ENCODE results near the gene GTF2H4.
"Not testable (repeated sequence)": the region's sequence is repeated elsewhere in the genome, so short reads cannot be mapped to it uniquely, and the experiment has no call there.

GTF2H4 gene

GRCh38 chr6:30924040-30924627, 16.1 kb downstream of the GTF2H4 start:
- not testable (repeated sequence) for H3K79me2 ChIP-seq (ENCODE audit: control insufficient read depth, insufficient read depth, low read length, poor library complexity); H3K4me1 ChIP-seq (ENCODE audit: control insufficient read depth in 1 of 2, insufficient read depth in 2 of 2, low read length in 2 of 2); H3K23ac ChIP-seq (ENCODE audit: low read length); H3K27ac ChIP-seq (ENCODE audit: low read depth, low read length); H2AFZ ChIP-seq (ENCODE audit: insufficient read depth, low read length, poor library complexity); H2BK5ac ChIP-seq (ENCODE audit: low read depth, low read length, poor library complexity); H4K8ac ChIP-seq (ENCODE audit: low read depth, low read length); H2BK12ac ChIP-seq (ENCODE audit: low read length); H4K12ac ChIP-seq (ENCODE audit: low read depth, low read length); H3K79me1 ChIP-seq (ENCODE audit: low read length); DNase-seq; H2BK120ac ChIP-seq (ENCODE audit: insufficient read depth, low read length, poor library complexity); H3K4me3 ChIP-seq (ENCODE audit: low read depth, low read length); H3K27me3 ChIP-seq (ENCODE audit: insufficient read depth, low read length); H3K18ac ChIP-seq (ENCODE audit: low read length); H3K14ac ChIP-seq (ENCODE audit: low read length); H3K4me2 ChIP-seq (ENCODE audit: low read length); H4K91ac ChIP-seq (ENCODE audit: low read depth, low read length); H3K4ac ChIP-seq (ENCODE audit: low read depth, low read length); H3K9me3 ChIP-seq (ENCODE audit: insufficient read depth, low read depth, low read length); H2AK5ac ChIP-seq (ENCODE audit: low read length); H3K9ac ChIP-seq (ENCODE audit: low read length)
- WGBS (ENCODE audit: extremely low coverage, insufficient coverage, insufficient read length) = no CpG with 5 or more reads among the region's 9 CpGs
- peaks cover 35 to 50% of the 10 kb centered on the region in 2 experiments for H3K36me3 ChIP-seq (ENCODE audit: control insufficient read depth in 1 of 2, insufficient read depth in 2 of 2, low read length in 2 of 2)

- Histone ChIP-seq H3K36me3 (ENCODE audit: control insufficient read depth in 1 of 2, insufficient read depth in 2 of 2, low read length in 2 of 2) (peaks cover 21 to 31% of the 10 kb centered on the region in 2 experiments), H2BK120ac (ENCODE audit: insufficient read depth, low read length, poor library complexity) (no peak overlapping the region), H3K18ac (ENCODE audit: low read length) (no peak overlapping the region), H3K9ac (ENCODE audit: low read length) (no peak overlapping the region), H3K23ac (ENCODE audit: low read length) (no peak overlapping the region), H3K4me3 (ENCODE audit: low read depth, low read length) (no peak overlapping the region), H3K4ac (ENCODE audit: low read depth, low read length) (no peak overlapping the region), H2BK12ac (ENCODE audit: low read length) (no peak overlapping the region), H3K27ac (ENCODE audit: low read depth, low read length) (no peak overlapping the region), H4K12ac (ENCODE audit: low read depth, low read length) (no peak overlapping the region), H3K79me2 (ENCODE audit: control insufficient read depth, insufficient read depth, low read length, poor library complexity) (no peaks in the 10 kb centered on the region), H3K4me1 (ENCODE audit: control insufficient read depth in 1 of 2, insufficient read depth in 2 of 2, low read length in 2 of 2) (peaks cover under 1 to 4% of the 10 kb centered on the region in 2 experiments), H3K9me3 (ENCODE audit: insufficient read depth, low read depth, low read length) (peaks cover 2% of the 10 kb centered on the region), H4K91ac (ENCODE audit: low read depth, low read length) (no peak overlapping the region), H3K4me2 (ENCODE audit: low read length) (no peak overlapping the region), H4K8ac (ENCODE audit: low read depth, low read length) (no peak overlapping the region), H2AK5ac (ENCODE audit: low read length) (no peak overlapping the region), H3K14ac (ENCODE audit: low read length) (no peak overlapping the region), H3K27me3 (ENCODE audit: insufficient read depth, low read length) (no peaks in the 10 kb centered on the region), H2BK5ac (ENCODE audit: low read depth, low read length, poor library complexity) (no peak overlapping the region), H3K79me1 (ENCODE audit: low read length) (no peaks in the 10 kb centered on the region), H2AFZ (ENCODE audit: insufficient read depth, low read length, poor library complexity) (no peak overlapping the region)
- no peak for DNase-seq
- WGBS (ENCODE audit: extremely low coverage, insufficient coverage, insufficient read length) = no CpG with 5 or more reads among the region's 4 CpGs
Observed at GRCh38 chr6:30926644-30927043, 18.6 kb downstream of the GTF2H4 start.

DNA sequence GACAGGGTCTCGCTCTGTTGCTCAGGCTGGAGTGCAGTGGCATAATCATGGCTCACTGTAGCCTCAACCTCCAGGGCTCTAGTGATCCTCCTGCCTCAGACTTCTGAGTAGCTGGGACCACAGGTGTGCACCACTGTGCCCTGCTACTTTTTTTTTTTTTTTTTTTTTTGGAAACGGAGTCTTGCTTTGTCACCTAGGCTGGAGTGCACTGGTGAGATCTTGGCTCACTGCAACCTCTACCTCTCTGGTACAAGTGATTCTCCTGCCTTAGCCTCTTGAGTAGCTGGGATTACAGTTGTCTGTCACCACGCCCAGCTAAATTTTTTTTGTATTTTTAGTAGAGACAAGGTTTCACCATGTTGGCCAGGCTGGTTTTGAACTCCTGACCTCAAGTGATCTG, 19.1 kb downstream of the GTF2H4 start:
- not testable (repeated sequence) for H3K4ac ChIP-seq (ENCODE audit: low read depth, low read length); H4K12ac ChIP-seq (ENCODE audit: low read depth, low read length); H3K14ac ChIP-seq (ENCODE audit: low read length); H2BK12ac ChIP-seq (ENCODE audit: low read length); H3K27ac ChIP-seq (ENCODE audit: low read depth, low read length); DNase-seq; H3K79me1 ChIP-seq (ENCODE audit: low read length); H3K79me2 ChIP-seq (ENCODE audit: control insufficient read depth, insufficient read depth, low read length, poor library complexity); H2AFZ ChIP-seq (ENCODE audit: insufficient read depth, low read length, poor library complexity); H3K23ac ChIP-seq (ENCODE audit: low read length); H3K9ac ChIP-seq (ENCODE audit: low read length); H3K18ac ChIP-seq (ENCODE audit: low read length); H2BK5ac ChIP-seq (ENCODE audit: low read depth, low read length, poor library complexity); H3K4me1 ChIP-seq (ENCODE audit: control insufficient read depth in 1 of 2, insufficient read depth in 2 of 2, low read length in 2 of 2); H3K27me3 ChIP-seq (ENCODE audit: insufficient read depth, low read length); H3K4me2 ChIP-seq (ENCODE audit: low read length); H2BK120ac ChIP-seq (ENCODE audit: insufficient read depth, low read length, poor library complexity); H4K8ac ChIP-seq (ENCODE audit: low read depth, low read length); H4K91ac ChIP-seq (ENCODE audit: low read depth, low read length); H3K4me3 ChIP-seq (ENCODE audit: low read depth, low read length); H2AK5ac ChIP-seq (ENCODE audit: low read length); H3K9me3 ChIP-seq (ENCODE audit: insufficient read depth, low read depth, low read length)
- no CpG with 5 or more reads among the region's 3 CpGs for WGBS (ENCODE audit: extremely low coverage, insufficient coverage, insufficient read length)
- peaks cover 21 to 28% of the 10 kb centered on the region in 2 experiments for H3K36me3 ChIP-seq (ENCODE audit: control insufficient read depth in 1 of 2, insufficient read depth in 2 of 2, low read length in 2 of 2)

- Histone ChIP-seq H3K79me2 (ENCODE audit: control insufficient read depth, insufficient read depth, low read length, poor library complexity) (no peaks in the 10 kb centered on the region), H3K23ac (ENCODE audit: low read length) (no peak overlapping the region), H3K79me1 (ENCODE audit: low read length) (no peaks in the 10 kb centered on the region), H3K18ac (ENCODE audit: low read length) (no peak overlapping the region), H4K8ac (ENCODE audit: low read depth, low read length) (no peak overlapping the region), H3K9ac (ENCODE audit: low read length) (no peak overlapping the region), H4K91ac (ENCODE audit: low read depth, low read length) (no peak overlapping the region), H2BK5ac (ENCODE audit: low read depth, low read length, poor library complexity) (no peak overlapping the region), H4K12ac (ENCODE audit: low read depth, low read length) (no peak overlapping the region), H2AFZ (ENCODE audit: insufficient read depth, low read length, poor library complexity) (no peak overlapping the region), H2BK120ac (ENCODE audit: insufficient read depth, low read length, poor library complexity) (no peak overlapping the region), H3K4ac (ENCODE audit: low read depth, low read length) (no peak overlapping the region), H3K4me1 (ENCODE audit: control insufficient read depth in 1 of 2, insufficient read depth in 2 of 2, low read length in 2 of 2) (peaks cover 4 to 7% of the 10 kb centered on the region in 2 experiments), H3K4me3 (ENCODE audit: low read depth, low read length) (no peak overlapping the region), H2AK5ac (ENCODE audit: low read length) (no peak overlapping the region), H3K27ac (ENCODE audit: low read depth, low read length) (no peak overlapping the region), H2BK12ac (ENCODE audit: low read length) (no peak overlapping the region), H3K27me3 (ENCODE audit: insufficient read depth, low read length) (no peaks in the 10 kb centered on the region), H3K36me3 (ENCODE audit: control insufficient read depth in 1 of 2, insufficient read depth in 2 of 2, low read length in 2 of 2) (peaks cover 11 to 16% of the 10 kb centered on the region in 2 experiments), H3K4me2 (ENCODE audit: low read length) (no peak overlapping the region), H3K14ac (ENCODE audit: low read length) (no peak overlapping the region), H3K9me3 (ENCODE audit: insufficient read depth, low read depth, low read length) (peaks cover 4% of the 10 kb centered on the region)
- DNase-seq = no peak
- WGBS (ENCODE audit: extremely low coverage, insufficient coverage, insufficient read length) = no CpG with 5 or more reads among the region's 3 CpGs
Observed at GRCh38 chr6:30928677-30929076, 20.7 kb downstream of the GTF2H4 start.
